Measurements from ENCODE around the gene RERE.

DNA sequence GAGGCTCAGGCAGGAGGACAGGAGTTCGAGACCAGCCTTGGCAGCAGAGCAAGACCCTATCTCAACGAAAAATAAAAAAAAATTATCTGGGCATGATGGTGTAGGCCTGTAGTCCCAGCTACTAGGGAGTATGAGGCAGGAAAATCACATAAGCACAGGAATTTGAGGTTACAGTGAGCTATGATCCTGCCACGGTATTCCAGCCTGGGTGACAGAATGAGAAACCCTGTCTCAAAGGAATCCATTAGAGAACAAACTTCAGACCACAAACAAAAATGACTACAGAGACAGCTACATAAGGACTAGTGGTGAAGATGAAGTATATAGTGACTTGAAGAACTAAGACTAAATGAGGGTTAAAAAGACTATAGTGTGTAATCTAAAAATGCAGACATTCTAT is 233.1 kb downstream of the RERE start:
- TF ChIP-seq, protein P1, sequence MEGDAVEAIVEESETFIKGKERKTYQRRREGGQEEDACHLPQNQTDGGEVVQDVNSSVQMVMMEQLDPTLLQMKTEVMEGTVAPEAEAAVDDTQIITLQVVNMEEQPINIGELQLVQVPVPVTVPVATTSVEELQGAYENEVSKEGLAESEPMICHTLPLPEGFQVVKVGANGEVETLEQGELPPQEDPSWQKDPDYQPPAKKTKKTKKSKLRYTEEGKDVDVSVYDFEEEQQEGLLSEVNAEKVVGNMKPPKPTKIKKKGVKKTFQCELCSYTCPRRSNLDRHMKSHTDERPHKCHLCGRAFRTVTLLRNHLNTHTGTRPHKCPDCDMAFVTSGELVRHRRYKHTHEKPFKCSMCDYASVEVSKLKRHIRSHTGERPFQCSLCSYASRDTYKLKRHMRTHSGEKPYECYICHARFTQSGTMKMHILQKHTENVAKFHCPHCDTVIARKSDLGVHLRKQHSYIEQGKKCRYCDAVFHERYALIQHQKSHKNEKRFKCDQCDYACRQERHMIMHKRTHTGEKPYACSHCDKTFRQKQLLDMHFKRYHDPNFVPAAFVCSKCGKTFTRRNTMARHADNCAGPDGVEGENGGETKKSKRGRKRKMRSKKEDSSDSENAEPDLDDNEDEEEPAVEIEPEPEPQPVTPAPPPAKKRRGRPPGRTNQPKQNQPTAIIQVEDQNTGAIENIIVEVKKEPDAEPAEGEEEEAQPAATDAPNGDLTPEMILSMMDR (tag by site-specific recombination; IDR thresholded peaks at IDR 0.05) = no peak
- no peak for TF ChIP-seq ATF2 (tag by site-specific recombination; IDR thresholded peaks at IDR 0.05; ENCODE audit: low read depth)
- TF ChIP-seq KLF10 (tag by site-specific recombination; IDR thresholded peaks at IDR 0.05) = no peak
- TF ChIP-seq ZNF335 (tag by site-specific recombination; conservative IDR thresholded peaks at IDR 0.05) = no peak
- no peak for TF ChIP-seq ZNF837 (tag by site-specific recombination; IDR thresholded peaks at IDR 0.05)
- no peak for TF ChIP-seq SP2 (tag by site-specific recombination; IDR thresholded peaks at IDR 0.05)

All from HEK293 (cell line).